GM18907 (cell line): ENCODE results near the gene GPSM1.

ENCODE experiments used
- ATAC-seq: cut with Tn5 transposase; IDR thresholded peaks from one replicate; pipeline ENCODE4 v1.9.1; 2021; ENCODE audit warnings: mild to moderate bottlenecking, moderate library complexity; ENCODE audit not compliant: unreplicated experiment

Gene GPSM1

DNA sequence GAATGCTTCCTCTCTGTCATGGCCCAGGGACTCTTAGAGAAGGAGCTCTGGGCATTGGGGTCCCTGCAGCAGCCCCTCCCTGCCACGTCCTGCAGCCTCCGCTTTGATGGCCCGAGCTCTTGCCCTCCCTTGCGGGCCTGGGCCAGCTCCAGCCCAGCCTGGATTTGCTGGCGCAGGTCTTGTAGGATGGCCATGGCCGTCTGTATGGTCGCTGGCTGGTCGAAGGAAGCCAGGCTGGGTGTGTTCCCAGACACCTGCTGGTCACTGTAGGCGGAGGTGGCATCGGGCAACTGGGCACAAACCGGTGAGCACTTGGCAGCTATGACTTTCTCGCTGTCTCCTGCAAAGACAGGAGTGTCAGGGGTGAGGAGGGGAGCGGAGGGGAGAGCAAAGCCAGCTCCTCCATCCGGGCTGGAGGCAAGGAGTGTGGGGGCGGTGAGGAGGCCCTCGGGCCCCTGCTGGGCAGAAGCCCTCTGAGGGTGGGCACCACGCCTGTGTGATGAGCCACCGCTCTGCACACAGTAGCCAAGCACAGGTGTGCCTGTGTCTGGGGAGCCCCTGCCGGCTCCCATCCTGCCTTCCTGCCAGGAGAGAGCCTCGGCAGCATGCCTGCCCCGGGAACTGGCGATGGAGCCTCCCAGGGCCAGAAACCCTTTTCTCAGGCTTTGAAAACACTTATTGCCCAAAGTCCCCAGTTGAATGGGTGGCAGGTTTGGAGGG lies 35.9 kb upstream of the GPSM1 start:
- ATAC-seq = no peak

DNA sequence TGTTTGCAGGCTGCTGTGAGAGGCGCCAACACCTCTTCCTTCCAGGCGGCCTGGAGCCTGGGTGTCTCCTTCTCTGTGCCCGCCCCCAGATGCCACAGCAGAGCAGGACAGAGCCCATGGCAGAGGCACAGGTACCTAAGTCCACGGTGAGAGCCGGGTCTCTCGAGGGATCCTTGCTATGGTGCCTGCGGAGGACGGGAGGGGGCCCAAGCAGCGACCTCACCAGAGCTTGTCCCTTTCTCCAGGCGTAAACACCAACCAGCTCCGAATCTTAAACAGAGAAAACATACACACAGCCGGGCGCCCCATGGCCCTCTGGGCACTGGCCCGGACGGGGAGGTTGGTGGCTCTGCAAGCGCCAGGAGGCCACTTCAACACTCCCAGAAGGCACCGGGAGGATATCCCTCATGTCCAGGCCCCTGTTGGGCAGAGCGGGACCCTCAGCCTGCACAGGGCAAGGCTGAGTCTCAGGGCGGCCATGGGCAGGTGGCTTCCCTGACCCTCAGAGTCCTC lies 35.3 kb upstream of the GPSM1 start:
- no peak for ATAC-seq

DNA sequence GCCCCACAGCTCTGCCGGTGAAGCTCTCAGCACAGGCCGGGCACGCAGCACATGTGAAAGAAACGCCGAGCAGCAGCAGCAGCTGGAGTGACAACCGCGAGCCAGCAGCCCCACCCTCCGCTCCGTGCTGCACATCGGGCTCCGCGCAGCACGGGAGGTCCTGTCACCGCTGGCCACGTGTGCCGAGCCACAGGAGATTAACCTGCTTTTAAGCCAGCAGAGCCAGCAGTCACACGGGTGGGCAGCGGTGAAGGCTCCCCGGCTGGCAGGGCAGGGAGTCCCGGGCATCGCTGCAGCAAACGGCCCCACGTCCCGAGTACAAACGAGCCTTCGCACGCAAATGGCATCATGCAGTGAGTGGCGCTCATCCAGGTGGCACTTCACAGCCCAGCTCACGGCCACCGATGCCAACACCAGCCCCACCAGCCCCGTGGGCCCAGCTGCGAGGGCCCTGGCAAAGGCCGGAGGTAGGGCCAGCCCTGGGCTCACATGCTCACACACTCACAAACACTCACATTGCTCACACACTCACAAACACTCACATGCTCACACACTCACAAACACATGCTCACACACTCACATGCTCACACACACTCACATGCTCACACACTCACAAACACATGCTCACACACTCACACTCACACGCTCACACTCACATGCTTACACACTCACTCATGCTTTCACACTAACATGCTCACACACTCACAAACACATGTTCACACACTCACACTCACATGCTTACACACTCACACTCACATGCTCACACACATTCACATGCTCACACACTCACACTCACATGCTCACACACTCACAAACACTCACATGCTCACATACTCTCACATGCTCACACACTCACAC lies 34.5 kb upstream of the GPSM1 start:
- no peak for ATAC-seq

DNA sequence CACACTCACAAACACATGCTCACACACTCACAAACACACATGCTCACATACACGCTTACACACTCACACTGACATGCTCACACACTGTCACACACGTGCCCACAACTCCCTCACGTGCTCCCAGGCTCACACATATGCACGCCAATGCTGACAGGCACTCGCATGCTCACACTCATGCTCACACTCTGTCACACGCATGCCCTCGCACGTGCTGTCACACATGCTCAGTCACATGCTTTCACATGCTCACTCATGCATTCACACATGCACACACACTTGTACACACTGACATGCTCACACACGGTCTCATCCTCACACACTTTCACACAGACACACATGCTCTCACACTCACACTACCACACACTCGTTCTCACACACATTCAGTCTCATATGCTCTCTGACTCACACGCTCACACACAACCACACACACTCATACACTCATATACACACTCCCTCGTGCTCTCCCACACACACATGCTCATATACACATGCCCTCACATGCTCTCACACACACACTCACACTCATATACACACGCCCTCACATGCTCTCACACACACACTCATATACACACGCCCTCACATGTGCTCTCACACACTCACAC lies 33.8 kb upstream of the GPSM1 start:
- ATAC-seq = no peak

DNA sequence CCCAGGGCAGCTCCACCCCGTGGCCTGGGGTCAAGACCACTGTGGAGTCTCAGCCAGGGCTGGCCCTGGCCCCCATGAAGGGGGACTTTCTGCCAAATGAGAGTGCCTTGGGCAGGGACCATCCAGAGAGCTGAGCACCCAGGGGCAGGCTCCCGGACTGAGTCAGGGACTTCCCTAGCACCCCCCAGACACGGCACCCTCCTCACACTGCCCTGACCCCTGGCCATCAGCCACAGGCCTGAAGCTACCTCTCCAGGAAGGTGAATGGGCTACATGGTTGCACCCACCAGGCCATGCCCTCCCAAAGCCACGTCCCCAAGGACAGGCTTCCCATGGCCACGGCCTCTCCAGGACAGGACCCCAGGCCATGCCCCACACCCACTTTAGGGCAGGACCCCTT lies 32.9 kb upstream of the GPSM1 start:
- no peak for ATAC-seq

DNA sequence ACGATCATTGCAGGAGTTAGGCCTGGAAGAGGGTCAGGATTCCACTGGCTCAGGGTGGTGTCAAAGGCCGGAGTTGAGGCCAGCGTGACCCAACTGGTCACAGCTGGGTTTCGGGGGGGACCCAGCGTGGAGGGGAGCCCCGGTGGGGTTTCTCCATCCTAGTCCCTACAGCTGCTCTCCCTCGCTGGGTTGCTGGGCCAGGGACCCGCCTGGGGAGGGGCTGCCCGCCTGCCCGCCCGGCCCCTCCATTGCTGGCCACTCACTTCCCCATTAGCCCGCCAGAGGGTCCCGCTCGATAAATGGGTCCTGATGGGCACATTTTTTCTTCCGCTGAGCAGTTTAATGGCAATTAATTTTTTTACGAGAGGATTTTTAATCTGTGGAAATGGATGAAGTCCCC lies 32.3 kb upstream of the GPSM1 start:
- no peak for ATAC-seq

DNA sequence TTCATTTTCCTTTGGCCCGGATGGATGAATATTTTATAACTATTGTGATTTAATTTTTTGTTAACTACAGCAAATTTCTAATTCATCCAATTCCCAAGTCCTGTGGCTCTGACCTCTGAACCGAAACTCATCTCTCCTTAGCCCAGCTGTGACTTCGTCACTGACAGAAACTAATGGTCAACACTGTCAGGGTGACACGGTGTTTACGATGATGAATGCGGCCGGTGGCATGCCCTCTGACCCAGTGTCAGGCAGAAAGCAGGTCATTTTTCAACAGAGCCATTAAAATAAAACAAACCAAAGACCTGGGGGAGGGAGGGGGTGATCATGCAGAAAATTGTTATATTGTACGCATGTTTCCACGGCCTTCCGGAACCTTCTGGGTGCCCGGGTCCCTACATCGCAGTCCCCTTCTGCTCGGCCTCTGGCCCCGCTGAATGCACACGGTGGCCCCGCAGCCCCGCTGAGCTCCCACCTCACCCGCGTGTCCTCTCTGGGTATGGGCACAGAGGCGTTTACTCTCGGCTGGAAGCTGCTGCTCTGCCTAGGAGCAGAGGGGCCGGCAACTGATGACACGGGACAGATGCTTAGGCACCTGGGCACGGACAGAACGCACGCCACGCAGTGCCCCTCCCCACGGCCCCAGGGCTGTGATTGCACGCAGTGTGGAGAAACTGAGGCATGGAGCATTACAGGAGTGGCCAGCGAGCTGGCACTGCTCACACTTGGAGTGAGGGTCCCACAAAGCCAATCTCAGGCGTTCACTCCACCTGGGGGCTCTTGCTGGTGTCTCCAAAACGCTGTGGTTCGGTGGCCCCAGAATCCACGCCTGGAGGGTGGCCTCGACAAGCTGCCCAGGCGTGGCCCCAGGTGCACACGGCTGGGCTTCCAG lies 31.6 kb upstream of the GPSM1 start:
- no peak for ATAC-seq

DNA sequence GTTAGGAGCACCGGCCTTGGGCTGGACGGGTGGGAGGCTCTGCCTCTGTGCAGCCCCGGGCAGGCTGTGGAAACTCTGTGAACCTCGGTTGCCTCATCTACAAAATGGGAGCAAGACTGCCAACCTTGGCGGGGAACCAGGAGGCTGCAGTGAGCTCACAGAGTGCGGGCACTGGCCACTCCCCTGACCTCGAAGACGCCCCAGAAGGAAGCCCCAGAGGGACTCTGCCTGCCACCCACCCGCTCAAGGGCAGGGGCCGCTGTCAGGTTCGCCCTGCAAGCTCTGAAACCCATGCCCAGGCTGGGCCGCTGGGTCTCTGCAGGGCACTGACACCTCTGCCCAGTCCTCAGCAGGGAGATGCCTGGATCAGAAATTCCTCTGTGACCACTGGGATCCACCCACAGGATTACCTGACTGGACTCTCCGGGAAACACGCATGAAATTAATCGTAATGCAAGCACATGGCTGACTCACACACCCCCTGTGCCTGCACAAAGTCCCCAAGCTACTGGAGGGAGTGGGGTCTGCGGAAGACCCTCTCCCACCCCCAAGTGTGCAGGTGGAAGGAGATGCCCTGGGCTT lies 30.8 kb upstream of the GPSM1 start:
- ATAC-seq = no peak

DNA sequence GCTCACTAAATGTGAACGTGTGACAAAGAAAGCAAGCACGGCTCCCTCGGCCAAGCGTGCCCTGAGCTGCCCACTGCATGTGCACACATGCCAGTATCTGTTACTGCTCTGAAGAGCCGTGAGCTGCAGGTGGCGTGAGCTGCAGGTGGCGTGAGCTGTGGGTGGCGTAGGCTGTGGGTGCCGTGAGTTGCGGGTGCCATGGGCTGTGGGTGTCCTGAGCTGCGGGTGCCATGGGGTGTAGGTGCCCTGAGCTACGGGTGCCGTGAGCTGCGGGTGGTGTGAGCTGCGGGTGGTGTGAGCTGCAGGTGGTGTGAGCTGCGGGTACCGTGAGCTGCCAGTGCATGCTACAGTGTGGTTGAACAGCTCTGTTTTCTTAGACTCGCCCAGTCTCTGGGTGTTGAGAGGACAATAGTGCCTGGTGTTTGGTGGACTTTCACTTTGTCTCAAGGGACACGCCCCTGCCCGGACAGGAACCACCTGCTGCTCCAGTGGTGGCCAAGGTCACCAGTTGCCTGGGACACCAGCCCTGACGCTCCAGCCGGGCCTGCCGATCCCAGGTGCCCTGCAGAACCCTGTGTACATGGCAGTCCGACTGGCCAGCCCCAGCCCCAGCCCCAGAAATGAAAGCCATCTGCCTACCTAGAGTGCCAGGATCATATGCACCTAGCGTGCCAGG lies 30.2 kb upstream of the GPSM1 start:
- ATAC-seq = no peak

DNA sequence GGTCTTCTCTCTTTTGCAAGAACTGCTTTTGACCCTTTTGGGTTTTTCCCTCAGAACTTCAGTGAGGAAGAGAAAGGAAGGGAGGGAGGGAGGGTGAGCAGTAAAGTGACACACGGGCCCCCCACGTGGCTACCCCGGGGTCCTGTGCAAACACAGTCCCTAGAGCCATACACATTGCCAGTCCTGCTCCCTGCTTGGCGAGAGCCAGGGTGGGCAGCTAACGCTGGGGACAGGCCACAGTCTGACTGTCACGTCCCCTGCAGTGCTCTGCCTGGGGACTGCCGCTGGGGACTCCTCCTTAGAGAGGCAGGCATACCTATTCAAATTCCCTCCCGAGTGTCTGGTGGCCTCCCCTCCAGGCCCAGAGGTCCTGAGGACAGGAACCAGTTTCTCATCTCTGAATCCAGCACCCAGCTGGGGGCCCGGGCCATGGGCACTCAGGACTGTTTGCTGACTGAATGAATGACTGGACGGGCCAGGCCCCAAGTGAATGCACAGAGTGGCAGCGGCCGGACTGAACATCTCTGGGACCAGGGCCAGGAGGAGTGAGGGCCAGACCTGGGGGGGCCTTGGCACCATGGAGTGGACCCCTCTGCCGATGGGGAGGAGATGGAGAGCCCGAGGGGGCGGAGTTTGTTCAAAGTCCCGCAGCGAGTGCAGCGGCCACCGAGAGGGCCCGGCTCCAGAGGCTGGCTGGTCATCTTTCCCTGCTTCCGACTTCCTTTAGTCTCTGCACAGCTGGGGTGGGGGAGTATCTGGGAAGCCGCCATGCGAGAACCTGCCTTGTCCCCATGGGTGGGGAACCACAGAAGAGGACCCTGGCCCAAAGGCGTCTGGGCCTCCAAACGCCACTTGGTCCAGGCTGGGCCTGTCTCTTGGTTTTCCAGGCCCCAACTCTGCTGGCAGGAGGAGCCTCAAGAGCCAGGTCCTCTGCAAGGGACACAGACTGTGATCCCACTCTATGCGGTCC lies 29.3 kb upstream of the GPSM1 start:
- no peak for ATAC-seq

DNA sequence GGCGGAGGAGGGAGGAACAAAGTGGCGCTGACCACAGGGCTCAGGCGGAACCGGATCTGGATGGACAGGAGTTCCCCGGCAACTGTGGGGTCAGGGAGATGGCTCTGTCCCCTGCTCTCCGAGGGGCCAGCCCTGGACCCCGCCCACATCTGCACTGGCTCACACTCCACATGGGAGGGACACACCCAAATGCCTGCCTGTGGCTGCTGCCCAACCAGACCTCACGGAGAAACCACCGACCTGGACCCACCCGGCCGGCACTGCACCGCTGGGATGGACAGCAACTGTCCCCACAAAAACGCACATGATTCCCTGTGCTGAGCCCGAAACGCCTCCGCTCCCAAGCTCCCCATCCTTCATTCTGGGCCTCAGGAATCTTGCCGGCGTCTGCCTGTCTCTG lies 28.2 kb upstream of the GPSM1 start:
- no peak for ATAC-seq

DNA sequence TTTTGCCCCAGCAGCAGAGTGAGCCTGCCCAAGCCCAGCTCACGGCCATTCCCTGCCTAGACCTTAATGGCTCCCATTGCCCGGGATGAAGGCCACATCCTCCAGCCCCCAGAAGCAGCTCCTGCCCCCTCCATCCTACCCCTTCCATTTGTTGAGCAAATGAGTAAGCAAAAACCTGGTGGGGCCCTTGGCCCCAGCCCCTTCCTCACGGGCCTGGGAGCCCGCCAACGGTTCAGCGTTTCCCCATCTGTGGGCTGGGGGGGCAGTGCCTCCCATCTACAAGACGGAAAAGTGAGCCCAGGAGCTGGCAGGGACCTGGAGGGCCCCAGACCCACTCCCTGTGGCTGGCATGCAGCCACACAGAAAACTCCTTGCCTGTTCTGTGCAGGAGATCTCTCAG lies 27.8 kb upstream of the GPSM1 start:
- ATAC-seq = no peak

DNA sequence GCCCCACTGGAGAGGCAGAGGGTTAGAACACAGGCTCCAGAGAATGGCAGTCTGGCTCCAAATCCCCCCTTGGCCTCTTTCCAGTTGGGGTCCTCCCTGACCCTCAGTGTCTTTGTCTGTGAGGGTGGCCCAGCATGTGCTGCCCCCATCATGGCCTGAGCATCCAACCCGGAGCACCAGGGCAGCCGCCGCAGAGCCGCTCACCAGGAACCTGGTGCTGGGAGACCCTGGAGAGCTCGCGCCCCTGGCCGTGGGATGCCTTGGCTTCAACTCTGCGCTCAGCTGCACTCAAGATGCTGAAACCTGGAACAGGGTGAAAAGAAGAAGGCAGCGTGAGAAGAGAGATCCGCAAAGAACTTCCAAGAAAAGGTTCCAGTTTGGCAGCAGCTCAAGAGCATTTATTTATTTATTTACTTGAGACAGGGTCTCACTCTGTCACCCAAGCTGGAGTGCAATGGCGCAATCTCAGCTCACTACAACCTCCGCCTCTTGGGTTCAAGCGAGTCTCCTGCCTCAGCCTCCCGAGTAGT lies 27.3 kb upstream of the GPSM1 start:
- no peak for ATAC-seq

DNA sequence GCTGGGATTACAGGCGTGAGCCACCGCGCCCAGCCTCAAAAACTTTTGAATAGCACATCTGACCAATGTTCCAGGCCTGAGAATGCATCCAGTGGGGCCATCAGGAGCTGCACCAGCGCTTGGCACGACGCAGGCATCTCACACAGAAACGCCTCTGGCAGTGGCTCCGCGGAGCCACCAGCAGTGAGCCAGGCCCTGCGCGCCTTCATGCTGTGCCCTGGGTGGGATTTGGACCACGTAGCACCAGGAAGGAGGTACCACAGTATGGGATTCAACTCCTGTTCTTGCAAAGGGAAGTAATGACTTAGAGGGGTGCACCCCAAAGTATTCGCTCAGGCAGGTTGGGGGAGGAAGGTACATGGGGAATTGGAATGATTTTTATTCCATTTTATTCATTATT lies 26.5 kb upstream of the GPSM1 start:
- no peak for ATAC-seq

DNA sequence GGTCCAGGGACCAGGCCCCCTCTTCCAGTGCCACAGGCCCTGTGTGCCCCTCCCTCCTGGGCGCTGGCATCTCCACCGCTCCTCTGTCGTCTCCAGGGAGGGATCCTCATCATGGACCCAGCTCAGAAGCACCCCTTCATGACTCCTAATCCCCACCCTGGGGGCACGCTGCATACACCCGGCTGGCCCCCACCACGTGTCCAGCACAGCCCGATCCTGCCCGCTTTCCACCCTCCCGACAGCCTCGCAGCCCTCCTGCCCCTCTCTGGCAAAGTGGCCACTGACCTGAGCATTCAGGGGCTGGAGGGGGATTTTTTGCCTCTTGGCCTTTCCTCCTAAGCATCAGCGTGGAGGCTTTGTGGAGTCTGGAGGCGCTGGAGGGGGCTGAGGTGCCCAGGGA lies 24.8 kb upstream of the GPSM1 start:
- no peak for ATAC-seq

DNA sequence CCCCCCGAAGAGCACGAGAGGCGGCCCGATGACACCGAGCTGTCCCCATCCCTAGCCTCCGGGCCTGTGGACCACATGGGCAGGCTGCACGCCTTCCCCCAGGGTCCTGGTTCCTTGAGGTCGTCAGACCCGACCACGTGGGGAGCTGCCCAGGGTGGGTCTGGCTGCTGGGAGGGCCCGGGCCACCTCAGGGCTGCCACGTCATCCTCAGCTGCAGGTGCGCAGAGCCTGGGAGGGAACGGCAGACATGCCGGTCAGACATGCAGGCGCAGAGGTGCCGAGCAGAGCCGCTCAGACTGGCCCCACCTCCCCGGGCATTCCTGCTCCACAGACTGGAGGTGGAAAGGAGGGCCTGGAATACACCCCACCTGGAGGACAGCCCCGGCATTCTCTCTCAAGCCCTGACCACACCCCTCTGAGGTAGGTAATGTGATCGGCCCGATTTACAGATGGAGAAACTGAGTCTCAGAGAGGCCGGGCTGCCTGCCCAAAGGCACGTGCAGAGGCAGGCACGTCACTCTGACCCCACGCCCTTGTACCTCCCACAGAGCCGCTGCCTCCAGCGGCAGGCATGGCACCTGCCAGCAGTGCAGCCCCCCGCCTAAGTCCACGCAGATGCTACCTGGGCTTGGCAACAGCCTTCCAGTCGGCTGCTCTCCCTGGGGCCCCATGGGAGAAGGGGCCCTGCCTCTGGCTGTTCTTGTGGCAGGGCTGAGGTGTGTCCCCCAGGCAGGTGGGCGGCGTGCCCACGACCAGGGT lies 24.1 kb upstream of the GPSM1 start:
- ATAC-seq = no peak

DNA sequence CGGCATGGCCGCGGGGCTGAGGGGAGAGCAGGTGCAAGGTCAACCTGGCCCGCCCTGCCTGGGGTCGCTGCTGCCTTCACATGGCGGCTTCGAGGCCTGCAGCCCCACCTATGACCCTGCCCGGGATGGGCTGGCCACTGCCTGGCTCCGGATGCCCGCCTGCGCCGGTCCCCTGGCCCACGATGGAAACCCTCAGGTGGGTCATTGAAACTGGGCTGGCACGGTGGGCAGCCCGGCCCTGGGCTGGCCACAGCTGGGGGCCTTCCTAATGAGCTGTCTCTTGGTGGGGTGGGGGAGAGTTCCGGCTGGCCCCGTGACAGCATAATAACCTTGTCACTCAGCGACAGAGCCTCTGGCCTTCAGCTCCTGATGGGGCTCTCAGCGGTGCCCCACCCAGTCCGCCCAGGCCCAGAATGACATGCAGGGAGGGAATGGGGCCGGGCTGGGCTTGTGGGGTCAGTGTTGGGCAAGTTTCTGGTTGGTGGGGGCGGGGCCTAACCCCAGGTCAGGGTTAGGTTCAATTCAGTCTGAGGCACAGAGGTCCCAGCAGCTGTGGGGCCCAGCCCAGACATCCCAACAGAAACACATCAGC lies 23.4 kb upstream of the GPSM1 start, which contains the start of gene CCDC187:
Gene CCDC187, minus strand, starts transcription at position 270 of the 592 bp plus-strand sequence. Its CDS starts 264 bp downstream, at position 6.
- no peak for ATAC-seq
